ENCODE measurements around the gene CUX1. TPM values are rescaled to one million over a fixed set of nuclear protein-coding genes. Genes with fewer than 3 reads are reported as not detected.

Gene CUX1
- total RNA-seq, 2 experiments from 2014 or later, result 35.6 to 38.0 TPM

DNA sequence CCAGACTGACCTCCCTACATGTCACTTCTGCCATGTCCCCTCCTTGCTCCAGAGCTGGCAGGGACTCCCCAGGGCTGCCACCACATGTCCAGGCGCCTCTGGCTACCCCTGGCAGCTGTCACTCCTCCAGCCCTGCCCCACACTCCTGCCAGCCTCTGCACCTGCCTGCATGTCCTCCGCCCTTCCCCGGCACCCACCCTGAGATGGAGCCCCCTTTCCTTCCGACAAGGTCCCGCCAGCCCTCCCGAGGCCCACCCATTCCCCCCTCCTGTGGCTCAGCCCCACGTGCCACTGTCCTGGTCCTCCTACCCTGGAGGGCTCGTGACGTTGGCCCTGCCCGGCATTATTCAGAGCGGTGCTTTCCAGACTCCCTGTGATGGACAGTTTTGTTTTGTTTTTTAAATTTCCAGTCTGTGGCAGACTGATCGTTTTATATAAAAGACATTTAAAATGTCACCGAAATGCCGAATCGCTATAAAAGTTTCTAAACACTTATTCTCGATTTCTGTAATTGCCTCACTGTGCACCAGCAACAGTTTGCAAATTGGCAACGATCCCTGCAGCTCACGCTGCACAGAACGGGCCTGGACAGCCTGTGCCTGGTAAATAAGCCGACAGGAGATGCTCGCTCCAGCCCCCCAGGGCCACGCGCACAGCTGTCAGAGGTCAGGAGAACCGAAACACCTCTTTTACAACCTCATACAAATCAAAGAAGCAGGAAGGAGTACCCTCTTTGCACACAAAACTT is 358.2 kb downstream of the CUX1 start:
- TF ChIP-seq, protein P1, sequence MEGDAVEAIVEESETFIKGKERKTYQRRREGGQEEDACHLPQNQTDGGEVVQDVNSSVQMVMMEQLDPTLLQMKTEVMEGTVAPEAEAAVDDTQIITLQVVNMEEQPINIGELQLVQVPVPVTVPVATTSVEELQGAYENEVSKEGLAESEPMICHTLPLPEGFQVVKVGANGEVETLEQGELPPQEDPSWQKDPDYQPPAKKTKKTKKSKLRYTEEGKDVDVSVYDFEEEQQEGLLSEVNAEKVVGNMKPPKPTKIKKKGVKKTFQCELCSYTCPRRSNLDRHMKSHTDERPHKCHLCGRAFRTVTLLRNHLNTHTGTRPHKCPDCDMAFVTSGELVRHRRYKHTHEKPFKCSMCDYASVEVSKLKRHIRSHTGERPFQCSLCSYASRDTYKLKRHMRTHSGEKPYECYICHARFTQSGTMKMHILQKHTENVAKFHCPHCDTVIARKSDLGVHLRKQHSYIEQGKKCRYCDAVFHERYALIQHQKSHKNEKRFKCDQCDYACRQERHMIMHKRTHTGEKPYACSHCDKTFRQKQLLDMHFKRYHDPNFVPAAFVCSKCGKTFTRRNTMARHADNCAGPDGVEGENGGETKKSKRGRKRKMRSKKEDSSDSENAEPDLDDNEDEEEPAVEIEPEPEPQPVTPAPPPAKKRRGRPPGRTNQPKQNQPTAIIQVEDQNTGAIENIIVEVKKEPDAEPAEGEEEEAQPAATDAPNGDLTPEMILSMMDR (IDR thresholded peaks at IDR 0.05), result no peak
- Histone ChIP-seq H3K9me3 (ENCODE audit: control insufficient read depth in 1 of 2, insufficient read depth in 1 of 2, low read length in 2 of 2) (no peaks in the 10 kb centered on the region), H3K4me1 (ENCODE audit: insufficient read depth, low read length) (no peaks in the 10 kb centered on the region), H3K27ac (ENCODE audit: low read depth in 1 of 2, low read length in 2 of 2) (no peak overlapping the region), H3K36me3 (ENCODE audit: insufficient read depth, low read length) (peaks cover 7% of the 10 kb centered on the region), H3K27me3 (ENCODE audit: control insufficient read depth in 1 of 2, insufficient read depth in 2 of 2, low read length in 2 of 2) (no peaks in the 10 kb centered on the region), H3K4me3 (ENCODE audit: low read length) (no peak overlapping the region)
- ChIA-PET CTCF (no interaction called here), POLR2A (no interaction called here)
- Mint-ChIP-seq H3K36me3 (ENCODE audit: low read depth) (peaks cover 53% of the 10 kb centered on the region), H3K9me3 (no peaks in the 10 kb centered on the region), H3K4me3 (no peak overlapping the region), H3K27ac (no peak overlapping the region), H3K4me1 (ENCODE audit: low read depth) (no peaks in the 10 kb centered on the region), H3K27me3 (no peaks in the 10 kb centered on the region)
- intact Hi-C loops (cut with DNase I, micrococcal nuclease), result no loop called here
- ATAC-seq (ENCODE audit: poor library complexity) (no peak), DNase-seq (no peak)

DNA sequence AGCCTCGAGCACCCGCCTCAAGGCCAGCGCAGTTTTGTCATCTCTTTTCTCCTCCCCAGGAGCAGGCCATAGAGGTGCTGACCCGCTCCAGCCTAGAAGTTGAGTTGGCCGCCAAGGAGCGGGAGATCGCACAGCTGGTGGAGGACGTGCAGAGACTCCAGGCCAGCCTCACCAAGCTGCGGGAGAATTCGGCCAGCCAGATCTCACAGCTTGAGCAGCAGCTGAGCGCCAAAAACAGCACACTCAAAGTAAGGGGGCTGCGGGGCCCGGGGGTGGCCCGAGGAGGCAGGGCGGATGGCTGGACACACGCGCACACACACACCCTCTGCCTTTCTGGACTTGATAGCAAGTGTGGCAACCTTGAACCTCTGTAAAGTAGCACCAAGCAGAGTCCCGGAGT is 361.0 kb downstream of the CUX1 start:
- POLR2A ChIA-PET, result no interaction called here
- H3K9me3 Mint-ChIP-seq, result no peaks in the 10 kb centered on the region
- H3K27me3 ChIP-seq (ENCODE audit: control insufficient read depth in 1 of 2, insufficient read depth in 2 of 2, low read length in 2 of 2), result no peaks in the 10 kb centered on the region
- no peaks in the 10 kb centered on the region for H3K4me1 ChIP-seq (ENCODE audit: insufficient read depth, low read length)
- intact Hi-C loops (cut with DNase I, micrococcal nuclease), result no loop called here
- no peaks in the 10 kb centered on the region for H3K27me3 Mint-ChIP-seq
- peaks cover 59% of the 10 kb centered on the region for H3K36me3 Mint-ChIP-seq (ENCODE audit: low read depth)
- DNase-seq (no peak), ATAC-seq (ENCODE audit: poor library complexity) (no peak)
- CTCF ChIA-PET, result no interaction called here
- H3K27ac Mint-ChIP-seq, result no peak overlapping the region
- no peaks in the 10 kb centered on the region for H3K9me3 ChIP-seq (ENCODE audit: control insufficient read depth in 1 of 2, insufficient read depth in 1 of 2, low read length in 2 of 2)
- no peak overlapping the region for H3K4me3 ChIP-seq (ENCODE audit: low read length)
- no peak overlapping the region for H3K4me3 Mint-ChIP-seq
- H3K4me1 Mint-ChIP-seq (ENCODE audit: low read depth), result no peaks in the 10 kb centered on the region
- H3K27ac ChIP-seq (ENCODE audit: low read depth in 1 of 2, low read length in 2 of 2), result no peak overlapping the region
- TF ChIP-seq, protein P1 (IDR thresholded peaks at IDR 0.05), result no peak
- H3K36me3 ChIP-seq (ENCODE audit: insufficient read depth, low read length), result peaks cover 9% of the 10 kb centered on the region

DNA sequence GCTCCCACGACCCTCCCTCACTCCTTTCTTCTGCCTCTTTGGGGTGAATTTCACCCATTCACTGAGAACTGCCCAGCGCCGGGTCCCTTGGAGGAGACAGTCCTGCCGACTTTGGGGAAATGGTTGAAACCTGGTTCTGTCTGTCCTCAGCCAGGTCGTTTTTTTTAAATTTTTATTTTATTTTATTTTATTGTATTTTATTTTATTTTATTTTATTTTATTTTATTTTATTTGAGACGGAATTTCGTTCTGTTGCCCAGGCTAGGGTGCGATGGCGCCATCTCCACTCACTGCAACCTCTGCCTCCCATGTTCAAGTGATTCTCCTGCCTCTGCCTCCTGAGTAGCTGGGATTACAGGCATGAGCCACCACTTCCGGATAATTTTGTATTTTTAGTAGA is 363.3 kb downstream of the CUX1 start:
- H3K27me3 ChIP-seq (ENCODE audit: control insufficient read depth in 1 of 2, insufficient read depth in 2 of 2, low read length in 2 of 2), result no peaks in the 10 kb centered on the region
- Mint-ChIP-seq H3K36me3 (ENCODE audit: low read depth) (peaks cover 67% of the 10 kb centered on the region), H3K27ac (no peak overlapping the region), H3K4me3 (no peak overlapping the region), H3K4me1 (ENCODE audit: low read depth) (no peaks in the 10 kb centered on the region), H3K27me3 (no peaks in the 10 kb centered on the region), H3K9me3 (no peaks in the 10 kb centered on the region)
- ChIA-PET CTCF (no interaction called here), POLR2A (no interaction called here)
- no peak overlapping the region for H3K4me3 ChIP-seq (ENCODE audit: low read length)
- H3K4me1 ChIP-seq (ENCODE audit: insufficient read depth, low read length), result no peaks in the 10 kb centered on the region
- H3K36me3 ChIP-seq (ENCODE audit: insufficient read depth, low read length), result peaks cover 17% of the 10 kb centered on the region
- intact Hi-C loops (cut with DNase I, micrococcal nuclease), result no loop called here
- ATAC-seq (ENCODE audit: poor library complexity), result no peak
- H3K27ac ChIP-seq (ENCODE audit: low read depth in 1 of 2, low read length in 2 of 2), result no peak overlapping the region
- DNase-seq, result no peak
- no peaks in the 10 kb centered on the region for H3K9me3 ChIP-seq (ENCODE audit: control insufficient read depth in 1 of 2, insufficient read depth in 1 of 2, low read length in 2 of 2)
- TF ChIP-seq, protein P1 (IDR thresholded peaks at IDR 0.05), result no peak
